ENCODE results near the gene PSMG3. TPM values are rescaled to one million over a fixed set of nuclear protein-coding genes. Genes with fewer than 3 reads are reported as not detected.

PSMG3 gene
- total RNA-seq, 1 experiment from 2014 or later, result 63.0 TPM

DNA sequence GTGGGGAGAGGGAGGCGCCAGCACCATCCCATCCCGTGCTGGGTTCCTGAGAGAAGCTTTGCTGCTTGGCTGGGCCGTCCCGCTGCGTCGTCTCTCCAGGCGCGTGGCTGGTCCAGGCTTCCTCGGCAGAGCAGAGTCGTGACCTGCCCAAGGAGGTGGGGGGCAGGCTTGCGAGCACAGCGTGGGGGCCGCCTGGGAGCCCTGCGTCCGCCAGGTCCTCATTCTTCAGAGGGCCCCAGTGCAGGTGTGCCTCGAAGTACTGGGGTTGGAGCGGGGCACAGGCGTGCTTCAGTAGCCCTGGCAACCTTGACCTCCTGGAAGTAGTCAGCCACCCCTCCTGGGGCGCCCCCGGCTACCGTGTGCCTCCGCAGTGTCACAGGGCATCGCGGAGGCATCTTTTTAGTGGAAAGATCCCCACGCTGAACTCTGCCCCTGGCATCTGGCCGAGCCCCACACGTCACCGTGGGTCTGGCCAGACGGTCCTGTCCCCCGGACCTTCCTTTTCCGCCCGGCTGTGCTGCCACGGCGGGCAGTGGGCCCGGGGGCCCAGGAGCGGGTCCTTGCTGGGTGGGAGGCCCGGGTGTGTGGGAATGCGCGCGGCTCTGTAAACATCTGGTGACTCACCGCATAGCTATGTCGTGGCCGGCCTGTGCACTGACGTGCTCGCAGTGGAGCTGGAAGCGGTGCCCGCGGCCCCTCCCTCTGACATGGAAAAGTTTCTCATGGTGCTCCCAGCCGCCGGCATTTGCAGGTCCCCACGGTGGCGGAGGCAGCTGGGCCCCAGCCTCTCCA, 32.9 kb downstream of the PSMG3 start:
- H2BK120ac ChIP-seq (ENCODE audit: low read depth, low read length, poor library complexity, severe bottlenecking), result no peak overlapping the region
- no peaks in the 10 kb centered on the region for H4K20me1 ChIP-seq (ENCODE audit: control insufficient read depth, insufficient read depth, insufficient read length)
- H3K14ac ChIP-seq (ENCODE audit: insufficient read depth, low read length), result peak overlapping the region; percentile 91
- H2AK5ac ChIP-seq (ENCODE audit: insufficient read length, low read length), result no peak overlapping the region
- H2AFZ ChIP-seq (ENCODE audit: low read length), result no peak overlapping the region
- H3K27me3 ChIP-seq (ENCODE audit: insufficient read depth, low read length), result no peaks in the 10 kb centered on the region
- Mint-ChIP-seq H3K9me3 (no peaks in the 10 kb centered on the region), H3K27me3 (ENCODE audit: low read depth) (no peaks in the 10 kb centered on the region), H3K4me1 (peaks cover 25 to 26% of the 10 kb centered on the region in 2 experiments), H3K36me3 (ENCODE audit: insufficient read depth in 1 of 3, low read depth in 3 of 3) (peaks cover 3 to 15% (median 5%) of the 10 kb centered on the region in 3 experiments; a peak in 4 of 7 replicates), H3K4me3 (no peak overlapping the region), H3K27ac (peak overlapping the region; percentile 31 to 65 (median 55); a peak in 3 of 7 replicates)
- no peak overlapping the region for H2BK20ac ChIP-seq (ENCODE audit: low read depth, low read length, poor library complexity, severe bottlenecking)
- H4K8ac ChIP-seq (replicated peaks; ENCODE audit: insufficient read length, low read depth, low read length), result no peak overlapping the region
- H3K79me2 ChIP-seq (ENCODE audit: insufficient read depth, low read length), result peaks cover 7% of the 10 kb centered on the region; the same call in 1 of the 2 replicates
- no peak overlapping the region for H2BK5ac ChIP-seq (ENCODE audit: insufficient read length, low read length)
- no peak overlapping the region for H3K4me2 ChIP-seq (ENCODE audit: insufficient read depth, insufficient read length, low read length)
- H2BK12ac ChIP-seq (ENCODE audit: insufficient read length, low read depth, low read length), result peak overlapping the region; percentile 28
- H3K4ac ChIP-seq (ENCODE audit: low read depth, low read length), result no peak overlapping the region
- peaks cover 3% of the 10 kb centered on the region; the same call in 1 of the 2 replicates for H3K4me1 ChIP-seq (ENCODE audit: insufficient read depth, low read length)
- H3K9ac ChIP-seq (ENCODE audit: extremely low read depth, insufficient read length, low read length), result no peak overlapping the region
- H3K9me3 ChIP-seq (ENCODE audit: control insufficient read depth, low read depth, low read length), result no peaks in the 10 kb centered on the region
- WGBS (ENCODE audit: extremely low coverage, insufficient read length, low lambda C conversion rate), result no CpG with 5 or more reads among the region's 52 CpGs
- peak overlapping the region; percentile 87 for H3K18ac ChIP-seq (ENCODE audit: insufficient read length, low read depth, low read length)
- no peak overlapping the region for H3K23ac ChIP-seq (ENCODE audit: insufficient read length, low read depth, low read length)
- H3K27ac ChIP-seq (ENCODE audit: insufficient read length, low read depth, low read length), result no peak overlapping the region
- H2BK15ac ChIP-seq (ENCODE audit: low read depth, low read length), result no peak overlapping the region
- peak; percentile 86 for DNase-seq
- H3K79me1 ChIP-seq (ENCODE audit: insufficient read depth, low read depth, low read length, poor library complexity, severe bottlenecking), result no peaks in the 10 kb centered on the region
- H3K23me2 ChIP-seq (ENCODE audit: insufficient read length, low read depth, low read length, poor library complexity, severe bottlenecking), result no peaks in the 10 kb centered on the region
- no peak overlapping the region for H4K5ac ChIP-seq (ENCODE audit: insufficient read length, low read depth, low read length)
- no peak overlapping the region for H3K56ac ChIP-seq (ENCODE audit: insufficient read length, low read depth, low read length)
- TF ChIP-seq CTCF (conservative IDR thresholded peaks at IDR 0.05), result no peak
- H4K91ac ChIP-seq (ENCODE audit: insufficient read length, low read depth, low read length), result peak overlapping the region; percentile 72
- no peak overlapping the region for H3T11ph ChIP-seq (ENCODE audit: low read length)

All from H9 (cell line).